ENCODE measurements around the gene FOXL1. TPM values are rescaled to one million over a fixed set of nuclear protein-coding genes. Genes with fewer than 3 reads are reported as not detected.

The FOXL1 gene
- total RNA-seq, 1 donor from 2014 or later, result 6.4 TPM

- Mint-ChIP-seq H3K36me3 (ENCODE audit: unreplicated experiment) (peaks cover 5% of the 10 kb centered on the region), H3K27ac (ENCODE audit: unreplicated experiment) (no peak overlapping the region), H3K27me3 (ENCODE audit: unreplicated experiment) (no peaks in the 10 kb centered on the region), H3K9me3 (ENCODE audit: unreplicated experiment) (no peaks in the 10 kb centered on the region), H3K4me1 (ENCODE audit: unreplicated experiment) (peaks cover 26% of the 10 kb centered on the region), H3K4me3 (ENCODE audit: unreplicated experiment) (no peak overlapping the region)
- no peak for DNase-seq (ENCODE audit: extremely low spot score, unreplicated experiment)
- no peak for TF ChIP-seq CTCF (IDR thresholded peaks at IDR 0.05)
Observed at GRCh38 chr16:86604436-86605193, 26.3 kb downstream of the FOXL1 start.

GRCh38 chr16:86605950-86606349 is 27.6 kb downstream of the FOXL1 start:
- H3K4me3 Mint-ChIP-seq (ENCODE audit: unreplicated experiment), result no peak overlapping the region
- H3K27me3 Mint-ChIP-seq (ENCODE audit: unreplicated experiment), result no peaks in the 10 kb centered on the region
- TF ChIP-seq CTCF (IDR thresholded peaks at IDR 0.05), result no peak
- peaks cover 5% of the 10 kb centered on the region for H3K36me3 Mint-ChIP-seq (ENCODE audit: unreplicated experiment)
- no peaks in the 10 kb centered on the region for H3K9me3 Mint-ChIP-seq (ENCODE audit: unreplicated experiment)
- H3K27ac Mint-ChIP-seq (ENCODE audit: unreplicated experiment), result no peak overlapping the region
- H3K4me1 Mint-ChIP-seq (ENCODE audit: unreplicated experiment), result peaks cover 30% of the 10 kb centered on the region
- DNase-seq (ENCODE audit: extremely low spot score, unreplicated experiment), result no peak

- Mint-ChIP-seq H3K4me3 (ENCODE audit: unreplicated experiment) (no peak overlapping the region), H3K9me3 (ENCODE audit: unreplicated experiment) (no peaks in the 10 kb centered on the region), H3K27ac (ENCODE audit: unreplicated experiment) (peak overlapping the region; percentile 97), H3K27me3 (ENCODE audit: unreplicated experiment) (no peaks in the 10 kb centered on the region), H3K36me3 (ENCODE audit: unreplicated experiment) (peaks cover 5% of the 10 kb centered on the region), H3K4me1 (ENCODE audit: unreplicated experiment) (peaks cover 42% of the 10 kb centered on the region)
- peak; percentile 24 for TF ChIP-seq CTCF (IDR thresholded peaks at IDR 0.05)
- no peak for DNase-seq (ENCODE audit: extremely low spot score, unreplicated experiment)
Observed at GRCh38 chr16:86608301-86608747, 30.0 kb downstream of the FOXL1 start.

- no peak for TF ChIP-seq CTCF (IDR thresholded peaks at IDR 0.05)
- Mint-ChIP-seq H3K9me3 (ENCODE audit: unreplicated experiment) (no peaks in the 10 kb centered on the region), H3K4me1 (ENCODE audit: unreplicated experiment) (peaks cover 43% of the 10 kb centered on the region), H3K27me3 (ENCODE audit: unreplicated experiment) (no peaks in the 10 kb centered on the region), H3K36me3 (ENCODE audit: unreplicated experiment) (peaks cover 5% of the 10 kb centered on the region), H3K4me3 (ENCODE audit: unreplicated experiment) (peak overlapping the region; percentile 27), H3K27ac (ENCODE audit: unreplicated experiment) (peak overlapping the region; percentile 97)
- DNase-seq (ENCODE audit: extremely low spot score, unreplicated experiment), result no peak
Observed at GRCh38 chr16:86609115-86609514, 30.8 kb downstream of the FOXL1 start.

DNA sequence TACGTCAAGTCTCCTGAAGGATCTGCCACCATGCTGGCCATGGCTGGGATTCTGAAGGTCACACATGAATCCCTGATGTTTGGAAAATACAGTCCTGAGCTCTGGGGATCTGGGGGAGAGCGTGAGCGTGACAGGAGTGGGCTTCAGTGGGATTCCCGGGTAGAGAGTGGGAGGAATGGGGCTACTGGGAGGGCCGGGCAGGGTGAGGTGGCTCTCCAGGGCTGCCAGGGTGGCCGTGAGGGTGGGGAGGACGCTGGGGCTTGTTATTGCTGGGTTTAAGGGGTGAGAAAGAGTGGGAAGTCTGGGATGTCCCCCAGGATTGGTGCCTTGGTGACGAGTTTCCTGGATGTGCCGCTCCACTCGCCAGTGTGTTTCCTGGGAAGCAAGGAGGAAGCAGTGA is 31.3 kb downstream of the FOXL1 start:
- no peak for DNase-seq (ENCODE audit: extremely low spot score, unreplicated experiment)
- H3K36me3 Mint-ChIP-seq (ENCODE audit: unreplicated experiment), result peaks cover 5% of the 10 kb centered on the region
- peak overlapping the region; percentile 97 for H3K27ac Mint-ChIP-seq (ENCODE audit: unreplicated experiment)
- no peaks in the 10 kb centered on the region for H3K27me3 Mint-ChIP-seq (ENCODE audit: unreplicated experiment)
- no peaks in the 10 kb centered on the region for H3K9me3 Mint-ChIP-seq (ENCODE audit: unreplicated experiment)
- H3K4me3 Mint-ChIP-seq (ENCODE audit: unreplicated experiment), result peak overlapping the region; percentile 27
- no peak for TF ChIP-seq CTCF (IDR thresholded peaks at IDR 0.05)
- peaks cover 47% of the 10 kb centered on the region for H3K4me1 Mint-ChIP-seq (ENCODE audit: unreplicated experiment)

Data from osteocyte (in vitro differentiated cells).